BE2C (cell line): ENCODE data around the gene DDX46.
A peak's percentile ranks its signal among the peaks of the same experiment; 100 is the strongest.
"Not testable (repeated sequence)": the region's sequence is repeated elsewhere in the genome, so short reads cannot be mapped to it uniquely, and the experiment has no call there.

Experiments used
- DNase-seq: peaks from one replicate; pipeline ENCODE4 v3.0.0-alpha.2; 2020
- H3K27me3 ChIP-seq: fragments of 250-450 bp; sonication (Bioruptor Pico); 2 replicates; pipeline ENCODE4 v1.5.1; 2020; ENCODE audit warnings: mild to moderate bottlenecking
- H3K36me3 ChIP-seq: fragments of 250-450 bp; sonication (Bioruptor Pico); 2 replicates; pipeline ENCODE4 v1.5.1; 2020; ENCODE audit warnings: mild to moderate bottlenecking
- H3K4me1 ChIP-seq: fragments of 250-450 bp; sonication (Bioruptor Pico); 2 replicates; pipeline ENCODE4 v1.5.1; 2020
- H3K4me3 ChIP-seq: 2 replicates; pipeline ENCODE4 v1.5.1; 2011; ENCODE audit warnings: low read depth, low read length
- H3K9me3 ChIP-seq: fragments of 250-450 bp; sonication (Bioruptor Pico); 2 replicates; pipeline ENCODE4 v1.5.1; 2020
- CTCF ChIP-seq: IDR thresholded peaks from 2 replicates; pipeline ENCODE4 v1.5.1; 2012; ENCODE audit warnings: mild to moderate bottlenecking, low read depth, low read length

DDX46 gene

GRCh38 chr5:134742134-134742533 is 16.4 kb upstream of the DDX46 start:
- DNase-seq: no peak
- peaks cover 19% of the 10 kb centered on the region for H3K36me3 ChIP-seq
- no peak for TF ChIP-seq CTCF
- H3K4me1 ChIP-seq: no peaks in the 10 kb centered on the region
- no peak overlapping the region for H3K4me3 ChIP-seq
- no peaks in the 10 kb centered on the region for H3K27me3 ChIP-seq
- no peaks in the 10 kb centered on the region for H3K9me3 ChIP-seq

GRCh38 chr5:134749415-134749814 is 9.2 kb upstream of the DDX46 start:
- H3K4me3 ChIP-seq: no peak overlapping the region

GRCh38 chr5:134758176-134758503 is 439 bp upstream of the DDX46 start:
- no peak for TF ChIP-seq CTCF
- Histone ChIP-seq H3K9me3 (no peaks in the 10 kb centered on the region), H3K27me3 (no peaks in the 10 kb centered on the region), H3K4me1 (peaks cover 4% of the 10 kb centered on the region), H3K36me3 (no peaks in the 10 kb centered on the region), H3K4me3 (peak overlapping the region; percentile 100)
- no peak for DNase-seq

More at GRCh38 chr5:134749415-134749814, 9.2 kb upstream of the DDX46 start:
- Histone ChIP-seq H3K27me3 (no peaks in the 10 kb centered on the region), H3K9me3 (no peaks in the 10 kb centered on the region), H3K4me1 (no peaks in the 10 kb centered on the region), H3K36me3 (peaks cover 10% of the 10 kb centered on the region; the same call in 1 of the 2 replicates)
- DNase-seq: no peak
- TF ChIP-seq CTCF: no peak

GRCh38 chr5:134767528-134768291 is 9.1 kb downstream of the DDX46 start:
- not testable (repeated sequence) for H3K27me3 ChIP-seq, H3K4me3 ChIP-seq, DNase-seq, H3K4me1 ChIP-seq, H3K9me3 ChIP-seq
- H3K36me3 ChIP-seq: peaks cover 79% of the 10 kb centered on the region

- TF ChIP-seq CTCF: no peak
- Histone ChIP-seq H3K9me3 (no peaks in the 10 kb centered on the region), H3K36me3 (peaks cover 89% of the 10 kb centered on the region), H3K27me3 (no peaks in the 10 kb centered on the region), H3K4me3 (no peak overlapping the region), H3K4me1 (no peaks in the 10 kb centered on the region)
- DNase-seq: no peak
Measured at GRCh38 chr5:134769206-134769605, 10.6 kb downstream of the DDX46 start.

GRCh38 chr5:134772461-134773125 is 14.0 kb downstream of the DDX46 start:
- H3K27me3 ChIP-seq: no peaks in the 10 kb centered on the region
- peaks cover 91% of the 10 kb centered on the region for H3K36me3 ChIP-seq
- DNase-seq: no peak
- no peaks in the 10 kb centered on the region for H3K9me3 ChIP-seq
- no peaks in the 10 kb centered on the region for H3K4me1 ChIP-seq
- no peak overlapping the region for H3K4me3 ChIP-seq
- TF ChIP-seq CTCF: no peak
